H1 (cell line): Measurements from ENCODE around the gene AARSD1. TPM values are rescaled to one million over a fixed set of nuclear protein-coding genes. Genes with fewer than 3 reads are reported as not detected.

ENCODE experiments used
- GTF2F1 ChIP-seq: IDR thresholded peaks from 2 replicates; pipeline ENCODE4 v1.6.1; 2012; ENCODE audit warnings: low read depth, low read length, improper control_type of control experiment, borderline replicate concordance
- polyA plus RNA-seq, 7 experiments: library from polyadenylated mRNA; depleted of rRNA in 3 of 7; stranded (reverse) in 5 of 7; unstranded in 2 of 7; fragments of >200 nt in 5 of 7; fragments of 200-250 nt in 2 of 7; gene quantifications; 1 replicate in 5 of 7; 2 replicates in 1 of 7; 4 replicates in 1 of 7; pipeline versions ENCODE4 v1.2.1 to v1.2.3, GENCODE V29; 2011 to 2013; ENCODE audit warnings: missing spikeins in 2 of 7, mixed read lengths in 2 of 7
- total RNA-seq: library from RNA; stranded (reverse); fragmentation: NEBNext Ultra II Directional; extraction: Animal tissue kit (Norgen Biotek cat#: 25700); gene quantifications from 2 replicates; pipeline ENCODE4 v1.2.1, GENCODE V29; 2021
- TF ChIP-seq, protein P1 (sequence below): fragments of 300-600 bp; sonication (generic); IDR thresholded peaks from 2 replicates; pipeline ENCODE4 v1.7.1; 2012; ENCODE audit warnings: low read length, moderate library complexity, mild to moderate bottlenecking, inconsistent platforms; ENCODE audit not compliant: insufficient replicate concordance

AARSD1 gene
- total and polyA plus RNA-seq, 2 of the 8 experiments (the other 6 are each of a cell fraction or from before 2014, with no cell fraction given): 51.5 to 58.8 TPM

DNA sequence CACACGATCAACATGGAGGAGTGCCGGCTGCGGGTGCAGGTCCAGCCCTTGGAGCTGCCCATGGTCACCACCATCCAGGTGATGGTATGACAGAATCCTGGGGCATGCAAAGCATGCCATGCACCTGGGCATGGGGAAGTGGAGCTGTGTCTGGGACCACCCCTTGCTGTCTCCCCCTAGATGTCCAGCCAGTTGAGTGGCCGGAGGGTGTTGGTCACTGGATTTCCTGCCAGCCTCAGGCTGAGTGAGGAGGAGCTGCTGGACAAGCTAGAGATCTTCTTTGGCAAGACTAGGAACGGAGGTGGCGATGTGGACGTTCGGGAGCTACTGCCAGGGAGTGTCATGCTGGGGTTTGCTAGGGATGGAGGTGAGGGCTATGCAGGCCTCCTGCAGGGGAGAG, 49.0 kb upstream of the AARSD1 start (continued):
- TF ChIP-seq, protein P1, sequence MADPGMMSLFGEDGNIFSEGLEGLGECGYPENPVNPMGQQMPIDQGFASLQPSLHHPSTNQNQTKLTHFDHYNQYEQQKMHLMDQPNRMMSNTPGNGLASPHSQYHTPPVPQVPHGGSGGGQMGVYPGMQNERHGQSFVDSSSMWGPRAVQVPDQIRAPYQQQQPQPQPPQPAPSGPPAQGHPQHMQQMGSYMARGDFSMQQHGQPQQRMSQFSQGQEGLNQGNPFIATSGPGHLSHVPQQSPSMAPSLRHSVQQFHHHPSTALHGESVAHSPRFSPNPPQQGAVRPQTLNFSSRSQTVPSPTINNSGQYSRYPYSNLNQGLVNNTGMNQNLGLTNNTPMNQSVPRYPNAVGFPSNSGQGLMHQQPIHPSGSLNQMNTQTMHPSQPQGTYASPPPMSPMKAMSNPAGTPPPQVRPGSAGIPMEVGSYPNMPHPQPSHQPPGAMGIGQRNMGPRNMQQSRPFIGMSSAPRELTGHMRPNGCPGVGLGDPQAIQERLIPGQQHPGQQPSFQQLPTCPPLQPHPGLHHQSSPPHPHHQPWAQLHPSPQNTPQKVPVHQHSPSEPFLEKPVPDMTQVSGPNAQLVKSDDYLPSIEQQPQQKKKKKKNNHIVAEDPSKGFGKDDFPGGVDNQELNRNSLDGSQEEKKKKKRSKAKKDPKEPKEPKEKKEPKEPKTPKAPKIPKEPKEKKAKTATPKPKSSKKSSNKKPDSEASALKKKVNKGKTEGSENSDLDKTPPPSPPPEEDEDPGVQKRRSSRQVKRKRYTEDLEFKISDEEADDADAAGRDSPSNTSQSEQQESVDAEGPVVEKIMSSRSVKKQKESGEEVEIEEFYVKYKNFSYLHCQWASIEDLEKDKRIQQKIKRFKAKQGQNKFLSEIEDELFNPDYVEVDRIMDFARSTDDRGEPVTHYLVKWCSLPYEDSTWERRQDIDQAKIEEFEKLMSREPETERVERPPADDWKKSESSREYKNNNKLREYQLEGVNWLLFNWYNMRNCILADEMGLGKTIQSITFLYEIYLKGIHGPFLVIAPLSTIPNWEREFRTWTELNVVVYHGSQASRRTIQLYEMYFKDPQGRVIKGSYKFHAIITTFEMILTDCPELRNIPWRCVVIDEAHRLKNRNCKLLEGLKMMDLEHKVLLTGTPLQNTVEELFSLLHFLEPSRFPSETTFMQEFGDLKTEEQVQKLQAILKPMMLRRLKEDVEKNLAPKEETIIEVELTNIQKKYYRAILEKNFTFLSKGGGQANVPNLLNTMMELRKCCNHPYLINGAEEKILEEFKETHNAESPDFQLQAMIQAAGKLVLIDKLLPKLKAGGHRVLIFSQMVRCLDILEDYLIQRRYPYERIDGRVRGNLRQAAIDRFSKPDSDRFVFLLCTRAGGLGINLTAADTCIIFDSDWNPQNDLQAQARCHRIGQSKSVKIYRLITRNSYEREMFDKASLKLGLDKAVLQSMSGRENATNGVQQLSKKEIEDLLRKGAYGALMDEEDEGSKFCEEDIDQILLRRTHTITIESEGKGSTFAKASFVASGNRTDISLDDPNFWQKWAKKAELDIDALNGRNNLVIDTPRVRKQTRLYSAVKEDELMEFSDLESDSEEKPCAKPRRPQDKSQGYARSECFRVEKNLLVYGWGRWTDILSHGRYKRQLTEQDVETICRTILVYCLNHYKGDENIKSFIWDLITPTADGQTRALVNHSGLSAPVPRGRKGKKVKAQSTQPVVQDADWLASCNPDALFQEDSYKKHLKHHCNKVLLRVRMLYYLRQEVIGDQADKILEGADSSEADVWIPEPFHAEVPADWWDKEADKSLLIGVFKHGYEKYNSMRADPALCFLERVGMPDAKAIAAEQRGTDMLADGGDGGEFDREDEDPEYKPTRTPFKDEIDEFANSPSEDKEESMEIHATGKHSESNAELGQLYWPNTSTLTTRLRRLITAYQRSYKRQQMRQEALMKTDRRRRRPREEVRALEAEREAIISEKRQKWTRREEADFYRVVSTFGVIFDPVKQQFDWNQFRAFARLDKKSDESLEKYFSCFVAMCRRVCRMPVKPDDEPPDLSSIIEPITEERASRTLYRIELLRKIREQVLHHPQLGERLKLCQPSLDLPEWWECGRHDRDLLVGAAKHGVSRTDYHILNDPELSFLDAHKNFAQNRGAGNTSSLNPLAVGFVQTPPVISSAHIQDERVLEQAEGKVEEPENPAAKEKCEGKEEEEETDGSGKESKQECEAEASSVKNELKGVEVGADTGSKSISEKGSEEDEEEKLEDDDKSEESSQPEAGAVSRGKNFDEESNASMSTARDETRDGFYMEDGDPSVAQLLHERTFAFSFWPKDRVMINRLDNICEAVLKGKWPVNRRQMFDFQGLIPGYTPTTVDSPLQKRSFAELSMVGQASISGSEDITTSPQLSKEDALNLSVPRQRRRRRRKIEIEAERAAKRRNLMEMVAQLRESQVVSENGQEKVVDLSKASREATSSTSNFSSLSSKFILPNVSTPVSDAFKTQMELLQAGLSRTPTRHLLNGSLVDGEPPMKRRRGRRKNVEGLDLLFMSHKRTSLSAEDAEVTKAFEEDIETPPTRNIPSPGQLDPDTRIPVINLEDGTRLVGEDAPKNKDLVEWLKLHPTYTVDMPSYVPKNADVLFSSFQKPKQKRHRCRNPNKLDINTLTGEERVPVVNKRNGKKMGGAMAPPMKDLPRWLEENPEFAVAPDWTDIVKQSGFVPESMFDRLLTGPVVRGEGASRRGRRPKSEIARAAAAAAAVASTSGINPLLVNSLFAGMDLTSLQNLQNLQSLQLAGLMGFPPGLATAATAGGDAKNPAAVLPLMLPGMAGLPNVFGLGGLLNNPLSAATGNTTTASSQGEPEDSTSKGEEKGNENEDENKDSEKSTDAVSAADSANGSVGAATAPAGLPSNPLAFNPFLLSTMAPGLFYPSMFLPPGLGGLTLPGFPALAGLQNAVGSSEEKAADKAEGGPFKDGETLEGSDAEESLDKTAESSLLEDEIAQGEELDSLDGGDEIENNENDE: no peak
- TF ChIP-seq GTF2F1: no peak
